ENCODE data around the gene ATP10A.

- TF ChIP-seq, protein P1, sequence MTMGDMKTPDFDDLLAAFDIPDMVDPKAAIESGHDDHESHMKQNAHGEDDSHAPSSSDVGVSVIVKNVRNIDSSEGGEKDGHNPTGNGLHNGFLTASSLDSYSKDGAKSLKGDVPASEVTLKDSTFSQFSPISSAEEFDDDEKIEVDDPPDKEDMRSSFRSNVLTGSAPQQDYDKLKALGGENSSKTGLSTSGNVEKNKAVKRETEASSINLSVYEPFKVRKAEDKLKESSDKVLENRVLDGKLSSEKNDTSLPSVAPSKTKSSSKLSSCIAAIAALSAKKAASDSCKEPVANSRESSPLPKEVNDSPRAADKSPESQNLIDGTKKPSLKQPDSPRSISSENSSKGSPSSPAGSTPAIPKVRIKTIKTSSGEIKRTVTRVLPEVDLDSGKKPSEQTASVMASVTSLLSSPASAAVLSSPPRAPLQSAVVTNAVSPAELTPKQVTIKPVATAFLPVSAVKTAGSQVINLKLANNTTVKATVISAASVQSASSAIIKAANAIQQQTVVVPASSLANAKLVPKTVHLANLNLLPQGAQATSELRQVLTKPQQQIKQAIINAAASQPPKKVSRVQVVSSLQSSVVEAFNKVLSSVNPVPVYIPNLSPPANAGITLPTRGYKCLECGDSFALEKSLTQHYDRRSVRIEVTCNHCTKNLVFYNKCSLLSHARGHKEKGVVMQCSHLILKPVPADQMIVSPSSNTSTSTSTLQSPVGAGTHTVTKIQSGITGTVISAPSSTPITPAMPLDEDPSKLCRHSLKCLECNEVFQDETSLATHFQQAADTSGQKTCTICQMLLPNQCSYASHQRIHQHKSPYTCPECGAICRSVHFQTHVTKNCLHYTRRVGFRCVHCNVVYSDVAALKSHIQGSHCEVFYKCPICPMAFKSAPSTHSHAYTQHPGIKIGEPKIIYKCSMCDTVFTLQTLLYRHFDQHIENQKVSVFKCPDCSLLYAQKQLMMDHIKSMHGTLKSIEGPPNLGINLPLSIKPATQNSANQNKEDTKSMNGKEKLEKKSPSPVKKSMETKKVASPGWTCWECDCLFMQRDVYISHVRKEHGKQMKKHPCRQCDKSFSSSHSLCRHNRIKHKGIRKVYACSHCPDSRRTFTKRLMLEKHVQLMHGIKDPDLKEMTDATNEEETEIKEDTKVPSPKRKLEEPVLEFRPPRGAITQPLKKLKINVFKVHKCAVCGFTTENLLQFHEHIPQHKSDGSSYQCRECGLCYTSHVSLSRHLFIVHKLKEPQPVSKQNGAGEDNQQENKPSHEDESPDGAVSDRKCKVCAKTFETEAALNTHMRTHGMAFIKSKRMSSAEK (CRISPR knock-in tag; IDR thresholded peaks at IDR 0.05; ENCODE audit: borderline replicate concordance): no peak
- TF ChIP-seq, protein P2, sequence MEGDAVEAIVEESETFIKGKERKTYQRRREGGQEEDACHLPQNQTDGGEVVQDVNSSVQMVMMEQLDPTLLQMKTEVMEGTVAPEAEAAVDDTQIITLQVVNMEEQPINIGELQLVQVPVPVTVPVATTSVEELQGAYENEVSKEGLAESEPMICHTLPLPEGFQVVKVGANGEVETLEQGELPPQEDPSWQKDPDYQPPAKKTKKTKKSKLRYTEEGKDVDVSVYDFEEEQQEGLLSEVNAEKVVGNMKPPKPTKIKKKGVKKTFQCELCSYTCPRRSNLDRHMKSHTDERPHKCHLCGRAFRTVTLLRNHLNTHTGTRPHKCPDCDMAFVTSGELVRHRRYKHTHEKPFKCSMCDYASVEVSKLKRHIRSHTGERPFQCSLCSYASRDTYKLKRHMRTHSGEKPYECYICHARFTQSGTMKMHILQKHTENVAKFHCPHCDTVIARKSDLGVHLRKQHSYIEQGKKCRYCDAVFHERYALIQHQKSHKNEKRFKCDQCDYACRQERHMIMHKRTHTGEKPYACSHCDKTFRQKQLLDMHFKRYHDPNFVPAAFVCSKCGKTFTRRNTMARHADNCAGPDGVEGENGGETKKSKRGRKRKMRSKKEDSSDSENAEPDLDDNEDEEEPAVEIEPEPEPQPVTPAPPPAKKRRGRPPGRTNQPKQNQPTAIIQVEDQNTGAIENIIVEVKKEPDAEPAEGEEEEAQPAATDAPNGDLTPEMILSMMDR (IDR thresholded peaks at IDR 0.05): no peak
- no peak for TF ChIP-seq ZBTB21 (CRISPR knock-in tag; IDR thresholded peaks at IDR 0.05; ENCODE audit: borderline replicate concordance)
- TF ChIP-seq, protein P3, sequence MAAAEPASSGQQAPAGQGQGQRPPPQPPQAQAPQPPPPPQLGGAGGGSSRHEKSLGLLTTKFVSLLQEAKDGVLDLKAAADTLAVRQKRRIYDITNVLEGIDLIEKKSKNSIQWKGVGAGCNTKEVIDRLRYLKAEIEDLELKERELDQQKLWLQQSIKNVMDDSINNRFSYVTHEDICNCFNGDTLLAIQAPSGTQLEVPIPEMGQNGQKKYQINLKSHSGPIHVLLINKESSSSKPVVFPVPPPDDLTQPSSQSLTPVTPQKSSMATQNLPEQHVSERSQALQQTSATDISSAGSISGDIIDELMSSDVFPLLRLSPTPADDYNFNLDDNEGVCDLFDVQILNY (CRISPR knock-in tag; IDR thresholded peaks at IDR 0.05): no peak
- TF ChIP-seq CREM (CRISPR knock-in tag; IDR thresholded peaks at IDR 0.05): no peak
- TF ChIP-seq, protein P4, sequence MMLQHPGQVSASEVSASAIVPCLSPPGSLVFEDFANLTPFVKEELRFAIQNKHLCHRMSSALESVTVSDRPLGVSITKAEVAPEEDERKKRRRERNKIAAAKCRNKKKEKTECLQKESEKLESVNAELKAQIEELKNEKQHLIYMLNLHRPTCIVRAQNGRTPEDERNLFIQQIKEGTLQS (CRISPR knock-in tag; conservative IDR thresholded peaks at IDR 0.05): no peak
- no peak for TF ChIP-seq TP53 (CRISPR knock-in tag; IDR thresholded peaks at IDR 0.05)
- no peak for TF ChIP-seq ATF2 (CRISPR knock-in tag; IDR thresholded peaks at IDR 0.05; ENCODE audit: borderline replicate concordance, low read depth)
- no peak for TF ChIP-seq ELF4 (CRISPR knock-in tag; IDR thresholded peaks at IDR 0.05; ENCODE audit: low read depth)
- TF ChIP-seq NFYB (CRISPR knock-in tag; conservative IDR thresholded peaks at IDR 0.05; ENCODE audit: low read depth): no peak
- no peak for TF ChIP-seq PRDM15 (CRISPR knock-in tag; IDR thresholded peaks at IDR 0.05)
- no peak for TF ChIP-seq JUN (CRISPR knock-in tag; IDR thresholded peaks at IDR 0.05)
- TF ChIP-seq ZNF263 (CRISPR knock-in tag; IDR thresholded peaks at IDR 0.05; ENCODE audit: low read depth): no peak
- no peak for TF ChIP-seq CBFB (CRISPR knock-in tag; IDR thresholded peaks at IDR 0.05; ENCODE audit: low read depth)
Observed at GRCh38 chr15:25825207-25825606, 37.9 kb downstream of the ATP10A start.

Measured in WTC11 (cell line).